ENCODE measurements around the gene PLEKHA4. TPM values are rescaled to one million over a fixed set of nuclear protein-coding genes. Genes with fewer than 3 reads are reported as not detected.
A peak's percentile ranks its signal among the peaks of the same experiment; 100 is the strongest.

PLEKHA4 gene
- total and polyA plus RNA-seq, 10 of the 15 experiments (the other 5 are each of a cell fraction or from before 2014, with no cell fraction given), result 0.13 to 10.0 (median 6.4) TPM; not detected in 1

DNA sequence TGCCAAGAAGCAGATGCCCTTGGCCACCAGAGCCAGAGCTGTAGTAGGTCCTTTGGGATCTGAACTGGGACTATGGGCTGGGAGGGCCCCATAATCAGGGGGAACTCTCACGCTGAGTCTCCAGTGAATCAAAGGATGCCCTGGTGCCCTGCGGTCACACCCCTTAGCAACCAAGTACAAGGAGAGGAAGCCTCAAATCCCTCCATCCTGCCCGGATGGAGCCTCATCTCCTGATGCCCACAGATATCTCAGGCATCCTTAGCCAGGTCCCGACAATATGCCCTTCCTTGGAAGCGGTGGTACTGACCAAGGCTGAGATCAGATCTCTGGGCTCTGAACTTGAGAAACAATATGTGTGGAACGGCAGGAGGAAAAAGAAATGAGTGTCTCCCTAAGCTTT is 1.7 kb downstream of the PLEKHA4 start:
- no peak overlapping the region for H3K4me3 ChIP-seq
- ChIA-PET SMC1A (ENCODE audit: uncharacterized antibody, unreplicated experiment) (no interaction called here), CTCF (no interaction called here), POLR2A (no interaction called here), RAD21 (ENCODE audit: unreplicated experiment) (interaction anchor here (0.6 to 1.3 kb wide), 3 partner anchors 71 to 101 kb away, joined by 3 to 4 read pairs (median 4); no protein-coding TSS in a partner anchor)
- FAIRE-seq, result no peak
- intact Hi-C loops (cut with micrococcal nuclease; ENCODE audit: unreplicated experiment), result no loop called here
- no peak for DNase-seq (ENCODE audit: low read depth, low spot score)
- H3K9ac ChIP-seq (ENCODE audit: control insufficient read depth, insufficient read depth, low read length), result no peak overlapping the region
- no peaks in the 10 kb centered on the region for H4K20me1 ChIP-seq (ENCODE audit: control insufficient read depth, insufficient read depth)
- peak overlapping the region; percentile 74 for H3K4me2 ChIP-seq (ENCODE audit: control insufficient read depth, insufficient read depth)
- no TSS peak for BruUV-seq (replicated peaks)
- H3K27ac ChIP-seq (ENCODE audit: control insufficient read depth, insufficient read depth), result peak overlapping the region; percentile 44
- no peaks in the 10 kb centered on the region for H3K79me2 ChIP-seq (ENCODE audit: control insufficient read depth, insufficient read depth, low read length)
- no peak for ATAC-seq
- no peaks in the 10 kb centered on the region for H3K27me3 ChIP-seq (replicated peaks in 1 of 2; ENCODE audit: control insufficient read depth in 2 of 2, insufficient read depth in 2 of 2, low read length in 1 of 2)
- no peaks in the 10 kb centered on the region for H3K36me3 ChIP-seq (ENCODE audit: control insufficient read depth in 2 of 2, insufficient read depth in 2 of 2, low read length in 1 of 2)
- H3K4me1 ChIP-seq (ENCODE audit: control insufficient read depth, insufficient read depth, low read length), result peaks cover 33% of the 10 kb centered on the region
- WGBS (ENCODE audit: insufficient coverage, insufficient replicate concordance, low lambda C conversion rate, missing lambda C conversion rate), result 50% methylated on average over 6 of the region's 6 CpGs
- in situ Hi-C loops (cut with MboI), result no loop called here
- TF ChIP-seq, protein P1, sequence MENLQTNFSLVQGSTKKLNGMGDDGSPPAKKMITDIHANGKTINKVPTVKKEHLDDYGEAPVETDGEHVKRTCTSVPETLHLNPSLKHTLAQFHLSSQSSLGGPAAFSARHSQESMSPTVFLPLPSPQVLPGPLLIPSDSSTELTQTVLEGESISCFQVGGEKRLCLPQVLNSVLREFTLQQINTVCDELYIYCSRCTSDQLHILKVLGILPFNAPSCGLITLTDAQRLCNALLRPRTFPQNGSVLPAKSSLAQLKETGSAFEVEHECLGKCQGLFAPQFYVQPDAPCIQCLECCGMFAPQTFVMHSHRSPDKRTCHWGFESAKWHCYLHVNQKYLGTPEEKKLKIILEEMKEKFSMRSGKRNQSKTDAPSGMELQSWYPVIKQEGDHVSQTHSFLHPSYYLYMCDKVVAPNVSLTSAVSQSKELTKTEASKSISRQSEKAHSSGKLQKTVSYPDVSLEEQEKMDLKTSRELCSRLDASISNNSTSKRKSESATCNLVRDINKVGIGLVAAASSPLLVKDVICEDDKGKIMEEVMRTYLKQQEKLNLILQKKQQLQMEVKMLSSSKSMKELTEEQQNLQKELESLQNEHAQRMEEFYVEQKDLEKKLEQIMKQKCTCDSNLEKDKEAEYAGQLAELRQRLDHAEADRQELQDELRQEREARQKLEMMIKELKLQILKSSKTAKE (IDR thresholded peaks at IDR 0.05; ENCODE audit: low read depth, poor library complexity, severe bottlenecking), result peak; percentile 1
- no peak for TF ChIP-seq ZNF24 (IDR thresholded peaks at IDR 0.05)
- TF ChIP-seq MXI1 (IDR thresholded peaks at IDR 0.05; ENCODE audit: low read depth, low read length), result no peak
- H2AFZ ChIP-seq (ENCODE audit: control insufficient read depth, low read depth, low read length), result peak overlapping the region; percentile 34; the same call in 1 of the 2 replicates
- H3K9me3 ChIP-seq (replicated peaks; ENCODE audit: control insufficient read depth, insufficient read depth, low read length), result no peaks in the 10 kb centered on the region

DNA sequence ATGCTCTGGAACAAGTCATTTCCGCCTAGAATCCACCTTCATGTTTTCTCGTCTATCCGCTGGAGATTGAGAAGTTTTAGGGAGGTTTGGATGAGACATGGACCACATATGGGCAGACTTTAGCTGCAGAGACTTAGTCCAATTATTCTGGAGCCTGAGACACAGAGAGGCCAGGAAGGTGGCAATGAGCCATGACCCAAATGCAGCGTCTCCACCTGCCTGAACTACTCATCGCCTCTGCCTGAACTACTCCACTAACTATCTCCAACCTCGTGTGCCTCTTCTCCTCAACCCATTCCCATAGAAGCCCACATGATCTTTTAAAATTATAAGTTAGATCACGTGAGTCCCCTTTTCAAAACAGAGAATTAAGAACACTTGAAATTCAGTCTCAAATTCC is 5.6 kb downstream of the PLEKHA4 start:
- ATAC-seq, result no peak
- Histone ChIP-seq H3K4me1 (ENCODE audit: control insufficient read depth, insufficient read depth, low read length) (peaks cover 21% of the 10 kb centered on the region), H3K9me3 (replicated peaks; ENCODE audit: control insufficient read depth, insufficient read depth, low read length) (no peaks in the 10 kb centered on the region), H3K36me3 (ENCODE audit: control insufficient read depth in 2 of 2, insufficient read depth in 2 of 2, low read length in 1 of 2) (no peaks in the 10 kb centered on the region), H3K27ac (ENCODE audit: control insufficient read depth, insufficient read depth) (no peak overlapping the region), H3K27me3 (replicated peaks in 1 of 2; ENCODE audit: control insufficient read depth in 2 of 2, insufficient read depth in 2 of 2, low read length in 1 of 2) (no peaks in the 10 kb centered on the region), H3K79me2 (ENCODE audit: control insufficient read depth, insufficient read depth, low read length) (no peaks in the 10 kb centered on the region), H3K4me2 (ENCODE audit: control insufficient read depth, insufficient read depth) (no peak overlapping the region), H2AFZ (ENCODE audit: control insufficient read depth, low read depth, low read length) (peak overlapping the region; percentile 12; the same call in 1 of the 2 replicates), H4K20me1 (ENCODE audit: control insufficient read depth, insufficient read depth) (no peaks in the 10 kb centered on the region), H3K4me3 (no peak overlapping the region), H3K9ac (ENCODE audit: control insufficient read depth, insufficient read depth, low read length) (no peak overlapping the region)
- WGBS (ENCODE audit: insufficient coverage, insufficient replicate concordance, low lambda C conversion rate, missing lambda C conversion rate), result 70% methylated on average over 7 of the region's 7 CpGs
- SMC1A ChIA-PET (ENCODE audit: uncharacterized antibody, unreplicated experiment), result no interaction called here
- RAD21 ChIA-PET (ENCODE audit: unreplicated experiment), result interaction anchor here (1.1 kb wide), 1 partner anchor 15 kb away, joined by 3 read pairs; no protein-coding TSS in a partner anchor
- peak; percentile 49 for FAIRE-seq
- in situ Hi-C loops (cut with MboI), result no loop called here
- DNase-seq (ENCODE audit: low read depth, low spot score), result no peak
- CTCF ChIA-PET, result interaction anchor here (0.9 kb wide), 1 partner anchor 23 kb away, joined by 3 read pairs; no protein-coding TSS in a partner anchor
- no TSS peak for BruUV-seq (replicated peaks)
- POLR2A ChIA-PET, result interaction anchor here (0.7 to 1.5 kb wide), 2 partner anchors 24 to 103 kb away, joined by 4 to 7 read pairs; no protein-coding TSS in a partner anchor
- intact Hi-C loops (cut with micrococcal nuclease; ENCODE audit: unreplicated experiment), result no loop called here
- TF ChIP-seq, protein P2, sequence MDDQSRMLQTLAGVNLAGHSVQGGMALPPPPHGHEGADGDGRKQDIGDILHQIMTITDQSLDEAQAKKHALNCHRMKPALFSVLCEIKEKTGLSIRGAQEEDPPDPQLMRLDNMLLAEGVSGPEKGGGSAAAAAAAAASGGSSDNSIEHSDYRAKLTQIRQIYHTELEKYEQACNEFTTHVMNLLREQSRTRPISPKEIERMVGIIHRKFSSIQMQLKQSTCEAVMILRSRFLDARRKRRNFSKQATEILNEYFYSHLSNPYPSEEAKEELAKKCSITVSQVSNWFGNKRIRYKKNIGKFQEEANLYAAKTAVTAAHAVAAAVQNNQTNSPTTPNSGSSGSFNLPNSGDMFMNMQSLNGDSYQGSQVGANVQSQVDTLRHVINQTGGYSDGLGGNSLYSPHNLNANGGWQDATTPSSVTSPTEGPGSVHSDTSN (IDR thresholded peaks at IDR 0.05; ENCODE audit: insufficient replicate concordance, low read depth, low read length), result no peak
- TF ChIP-seq NFYA (IDR thresholded peaks at IDR 0.05; ENCODE audit: borderline replicate concordance, low read depth, low read length) (no peak), EED (IDR thresholded peaks at IDR 0.05; ENCODE audit: low read depth) (no peak), RAD51 (IDR thresholded peaks at IDR 0.05) (no peak), TCF3 (IDR thresholded peaks at IDR 0.05; ENCODE audit: borderline replicate concordance, insufficient read depth, low read depth, low read length) (no peak), LARP7 (IDR thresholded peaks at IDR 0.05) (no peak), ATF7 (IDR thresholded peaks at IDR 0.05; ENCODE audit: low read depth) (no peak), CREB1 (IDR thresholded peaks at IDR 0.05; ENCODE audit: low read depth) (no peak), ETV6 (conservative IDR thresholded peaks at IDR 0.05 in 1 of 2, IDR thresholded peaks at IDR 0.05 in 1 of 2; ENCODE audit: borderline replicate concordance in 1 of 2, low read depth in 1 of 2) (no peak), ZBED1 (IDR thresholded peaks at IDR 0.05; ENCODE audit: borderline replicate concordance) (no peak)
- TF ChIP-seq, protein P3, sequence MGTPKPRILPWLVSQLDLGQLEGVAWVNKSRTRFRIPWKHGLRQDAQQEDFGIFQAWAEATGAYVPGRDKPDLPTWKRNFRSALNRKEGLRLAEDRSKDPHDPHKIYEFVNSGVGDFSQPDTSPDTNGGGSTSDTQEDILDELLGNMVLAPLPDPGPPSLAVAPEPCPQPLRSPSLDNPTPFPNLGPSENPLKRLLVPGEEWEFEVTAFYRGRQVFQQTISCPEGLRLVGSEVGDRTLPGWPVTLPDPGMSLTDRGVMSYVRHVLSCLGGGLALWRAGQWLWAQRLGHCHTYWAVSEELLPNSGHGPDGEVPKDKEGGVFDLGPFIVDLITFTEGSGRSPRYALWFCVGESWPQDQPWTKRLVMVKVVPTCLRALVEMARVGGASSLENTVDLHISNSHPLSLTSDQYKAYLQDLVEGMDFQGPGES (IDR thresholded peaks at IDR 0.05), result no peak
